HEK293 (cell line): Measurements from ENCODE around the gene ERAS.

Experiments used
- ATF2 ChIP-seq: fragments of 450-650 bp; formaldehyde crosslinking; IDR thresholded peaks from 2 replicates; pipeline ENCODE4 v1.5.1; 2016; ENCODE audit warnings: missing biosample characterization, missing genetic modification characterization, low read depth
- CTCF ChIP-seq: fragments of 450-650 bp; formaldehyde crosslinking; IDR thresholded peaks from 2 replicates; pipeline ENCODE4 v1.5.1; 2016; ENCODE audit warnings: missing biosample characterization, missing genetic modification characterization
- KLF10 ChIP-seq: fragments of 450-650 bp; IDR thresholded peaks from 2 replicates; pipeline ENCODE4 v1.5.1; 2018; ENCODE audit warnings: missing biosample characterization, mild to moderate bottlenecking, missing genetic modification characterization
- PRDM10 ChIP-seq: fragments of 450-650 bp; formaldehyde crosslinking; IDR thresholded peaks from 2 replicates; pipeline ENCODE4 v1.5.1; 2016; ENCODE audit warnings: missing biosample characterization, missing genetic modification characterization
- YY1 ChIP-seq: fragments of 450-650 bp; formaldehyde crosslinking; IDR thresholded peaks from 2 replicates; pipeline ENCODE4 v1.5.1; 2018; ENCODE audit warnings: missing biosample characterization, missing genetic modification characterization
- ZNF157 ChIP-seq: fragments of 450-650 bp; formaldehyde crosslinking; IDR thresholded peaks from 2 replicates; pipeline ENCODE4 v1.5.1; 2016; ENCODE audit warnings: missing biosample characterization, missing genetic modification characterization
- ZNF596 ChIP-seq: fragments of 450-650 bp; IDR thresholded peaks from 2 replicates; pipeline ENCODE4 v1.5.0; 2018; ENCODE audit warnings: missing biosample characterization, mild to moderate bottlenecking, missing genetic modification characterization, moderate library complexity
- ZNF645 ChIP-seq: fragments of 450-650 bp; formaldehyde crosslinking; IDR thresholded peaks from 2 replicates; pipeline ENCODE4; 2016; ENCODE audit warnings: missing biosample characterization, missing genetic modification characterization
- ZNF704 ChIP-seq: fragments of 450-650 bp; formaldehyde crosslinking; IDR thresholded peaks from 2 replicates; pipeline ENCODE4 v1.5.1; 2016; ENCODE audit warnings: missing biosample characterization, missing genetic modification characterization
- ZNF776 ChIP-seq: fragments of 450-650 bp; formaldehyde crosslinking; IDR thresholded peaks from 2 replicates; pipeline ENCODE4 v1.5.0; 2017; ENCODE audit warnings: missing biosample characterization, missing genetic modification characterization, borderline replicate concordance
- ZNF843 ChIP-seq: fragments of 450-650 bp; formaldehyde crosslinking; IDR thresholded peaks from 2 replicates; pipeline ENCODE4 v1.5.1; 2016; ENCODE audit warnings: missing biosample characterization, missing genetic modification characterization

GRCh38 chrX:48829016-48829735 lies 2.9 kb downstream of the ERAS start:
- TF ChIP-seq CTCF (tag by site-specific recombination) = no peak
- no peak for TF ChIP-seq YY1 (tag by site-specific recombination)
- TF ChIP-seq ATF2 = no peak
- TF ChIP-seq KLF10 (tag by site-specific recombination) = no peak
- TF ChIP-seq ZNF776 = no peak
- TF ChIP-seq PRDM10 (tag by site-specific recombination) = no peak
- TF ChIP-seq ZNF596 (tag by site-specific recombination) = no peak
- no peak for TF ChIP-seq ZNF843 (tag by site-specific recombination)
- no peak for TF ChIP-seq ZNF704
- TF ChIP-seq ZNF157 (tag by site-specific recombination) = no peak
- no peak for TF ChIP-seq ZNF645 (tag by site-specific recombination)
